ENCODE measurements around the gene ANO2. TPM values are rescaled to one million over a fixed set of nuclear protein-coding genes. Genes with fewer than 3 reads are reported as not detected.

ANO2 gene
- total RNA-seq, 2 experiments from 2014 or later = not detected

DNA sequence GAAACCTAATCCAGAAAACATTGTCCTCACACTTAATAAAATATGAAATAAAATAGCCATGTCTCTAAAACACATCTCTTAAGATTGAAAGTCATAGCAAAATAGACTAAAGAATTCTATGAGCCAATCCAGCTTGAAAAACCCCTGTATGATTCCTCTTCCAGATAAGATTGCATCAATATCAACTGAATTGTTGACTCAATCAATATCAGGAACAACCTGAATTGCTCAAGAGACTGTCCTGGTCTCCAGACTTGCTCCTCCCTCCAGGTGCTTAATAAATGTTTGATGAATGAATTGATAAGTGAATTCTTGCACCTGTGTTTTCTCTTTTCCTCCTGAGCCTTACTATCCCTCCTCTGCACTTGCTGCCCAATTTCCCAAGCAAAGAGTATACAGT lies 351.1 kb downstream of the ANO2 start:
- Mint-ChIP-seq H3K36me3 (no peaks in the 10 kb centered on the region), H3K27ac (no peak overlapping the region), H3K4me3 (no peak overlapping the region), H3K27me3 (peaks cover 8% of the 10 kb centered on the region), H3K4me1 (no peaks in the 10 kb centered on the region), H3K9me3 (no peaks in the 10 kb centered on the region)
- no peak for DNase-seq

GRCh38 chr12:5593086-5593485 lies 352.0 kb downstream of the ANO2 start:
- Mint-ChIP-seq H3K9me3 (no peaks in the 10 kb centered on the region), H3K4me1 (no peaks in the 10 kb centered on the region), H3K27me3 (peaks cover 8% of the 10 kb centered on the region), H3K27ac (no peak overlapping the region), H3K36me3 (no peaks in the 10 kb centered on the region), H3K4me3 (no peak overlapping the region)
- DNase-seq = no peak

GRCh38 chr12:5592310-5592709 lies 352.7 kb downstream of the ANO2 start:
- Mint-ChIP-seq H3K4me1 (no peaks in the 10 kb centered on the region), H3K9me3 (no peaks in the 10 kb centered on the region), H3K27ac (no peak overlapping the region), H3K36me3 (no peaks in the 10 kb centered on the region), H3K4me3 (no peak overlapping the region), H3K27me3 (peaks cover 4% of the 10 kb centered on the region)
- no peak for DNase-seq

- Mint-ChIP-seq H3K9me3 (no peaks in the 10 kb centered on the region), H3K27me3 (no peaks in the 10 kb centered on the region), H3K4me1 (no peaks in the 10 kb centered on the region), H3K4me3 (no peak overlapping the region), H3K36me3 (no peaks in the 10 kb centered on the region), H3K27ac (no peak overlapping the region)
- DNase-seq = no peak
These were observed 354.7 kb downstream of the ANO2 start for GRCh38 chr12:5590316-5590715.

- Mint-ChIP-seq H3K9me3 (no peaks in the 10 kb centered on the region), H3K4me3 (no peak overlapping the region)
These were observed 356.0 kb downstream of the ANO2 start for GRCh38 chr12:5589054-5589453.

DNA sequence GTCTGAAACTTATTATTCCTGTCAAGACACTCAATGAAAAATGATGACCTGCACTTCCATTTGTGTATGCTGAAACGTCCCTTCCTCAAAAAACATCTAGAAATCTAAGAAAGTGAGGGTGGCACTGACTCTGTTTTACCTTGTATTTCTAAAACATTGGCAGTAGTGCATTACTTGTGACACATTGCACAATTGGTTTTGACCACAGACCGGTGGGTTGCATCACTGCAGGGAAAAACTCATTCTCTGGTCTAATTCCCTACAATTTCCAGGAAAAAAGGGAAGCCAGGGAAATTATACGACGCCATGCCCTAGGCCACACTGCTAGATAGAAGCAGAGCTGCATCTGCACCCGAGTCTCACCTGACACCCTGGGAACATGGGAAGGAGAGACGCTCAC lies 356.5 kb downstream of the ANO2 start:
- no peaks in the 10 kb centered on the region for H3K36me3 Mint-ChIP-seq
- no peaks in the 10 kb centered on the region for H3K4me1 Mint-ChIP-seq
- no peak overlapping the region for H3K4me3 Mint-ChIP-seq
- H3K27me3 Mint-ChIP-seq = no peaks in the 10 kb centered on the region
- no peaks in the 10 kb centered on the region for H3K9me3 Mint-ChIP-seq
- no peak overlapping the region for H3K27ac Mint-ChIP-seq
- DNase-seq = no peak

More at GRCh38 chr12:5589054-5589453, 356.0 kb downstream of the ANO2 start:
- DNase-seq = no peak
- no peaks in the 10 kb centered on the region for H3K36me3 Mint-ChIP-seq
- no peaks in the 10 kb centered on the region for H3K4me1 Mint-ChIP-seq
- H3K27ac Mint-ChIP-seq = no peak overlapping the region
- H3K27me3 Mint-ChIP-seq = no peaks in the 10 kb centered on the region

DNA sequence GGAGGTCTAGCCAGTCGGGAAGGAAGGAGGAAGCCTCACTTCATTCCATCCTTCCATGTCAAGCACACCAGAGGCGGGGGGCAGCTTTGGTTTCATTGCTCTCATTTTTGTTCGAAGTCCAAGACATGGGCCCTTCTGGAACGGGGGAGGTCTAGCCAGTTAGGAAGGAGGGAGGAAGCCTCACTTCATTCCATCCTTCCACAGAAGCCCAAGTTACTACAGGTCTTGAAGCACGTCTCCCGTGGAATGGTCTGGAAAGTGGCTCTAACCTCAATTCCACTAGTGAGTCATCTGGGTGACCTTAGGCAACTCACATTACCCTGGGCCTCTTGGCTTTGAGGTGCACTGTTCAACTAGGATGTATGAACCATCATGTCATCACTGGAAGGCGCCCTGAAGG lies 356.9 kb downstream of the ANO2 start:
- Mint-ChIP-seq H3K4me1 (no peaks in the 10 kb centered on the region), H3K27ac (no peak overlapping the region), H3K27me3 (no peaks in the 10 kb centered on the region), H3K4me3 (no peak overlapping the region), H3K9me3 (no peaks in the 10 kb centered on the region), H3K36me3 (no peaks in the 10 kb centered on the region)
- DNase-seq = no peak

DNA sequence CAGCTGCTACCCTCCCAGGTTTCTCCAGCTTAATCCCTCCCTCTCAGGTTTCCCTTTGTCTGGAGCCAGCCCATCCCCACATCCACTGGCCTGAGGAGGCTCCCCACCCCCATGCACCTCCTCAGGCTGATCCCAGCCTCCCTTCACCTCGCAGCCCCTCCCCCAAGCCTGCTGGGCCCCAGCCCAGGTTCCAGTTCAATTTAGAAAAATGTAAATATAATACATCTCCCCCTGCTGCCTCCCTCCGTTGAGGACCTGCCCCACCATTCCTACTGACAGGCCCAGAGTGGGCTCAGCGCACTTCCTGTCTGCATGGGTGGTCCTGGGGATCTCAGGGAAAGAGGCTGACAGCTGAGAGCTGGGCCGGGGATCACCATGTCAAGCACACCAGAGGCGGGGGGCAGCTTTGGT lies 357.3 kb downstream of the ANO2 start:
- Mint-ChIP-seq H3K36me3 (no peaks in the 10 kb centered on the region), H3K27me3 (no peaks in the 10 kb centered on the region), H3K4me1 (no peaks in the 10 kb centered on the region), H3K9me3 (no peaks in the 10 kb centered on the region), H3K4me3 (no peak overlapping the region), H3K27ac (no peak overlapping the region)
- DNase-seq = no peak

GRCh38 chr12:5586201-5586600 lies 358.9 kb downstream of the ANO2 start:
- Mint-ChIP-seq H3K4me1 (no peaks in the 10 kb centered on the region), H3K36me3 (no peaks in the 10 kb centered on the region), H3K4me3 (no peak overlapping the region), H3K27me3 (no peaks in the 10 kb centered on the region), H3K9me3 (no peaks in the 10 kb centered on the region), H3K27ac (no peak overlapping the region)
- no peak for DNase-seq

DNA sequence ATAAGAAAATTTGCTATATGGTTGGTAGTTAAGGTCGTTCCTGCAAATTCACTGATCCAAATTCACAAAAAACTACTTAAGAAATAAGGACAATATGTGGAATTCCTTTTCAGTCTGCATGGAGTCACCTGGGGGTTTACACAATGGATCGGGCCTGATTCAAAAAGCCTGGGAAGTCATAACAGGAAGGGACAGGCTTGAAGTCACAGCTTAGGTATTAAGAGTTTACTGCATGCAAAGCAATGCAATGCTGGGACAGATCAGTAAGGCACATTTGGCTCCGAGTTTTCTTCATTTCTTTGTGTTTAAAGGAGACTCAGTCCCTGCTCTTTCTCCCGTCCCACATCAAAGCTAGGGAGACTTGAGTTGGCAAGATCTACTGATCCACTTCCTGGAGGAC lies 359.9 kb downstream of the ANO2 start:
- Mint-ChIP-seq H3K9me3 (no peaks in the 10 kb centered on the region), H3K27me3 (no peaks in the 10 kb centered on the region), H3K4me1 (no peaks in the 10 kb centered on the region), H3K36me3 (no peaks in the 10 kb centered on the region), H3K27ac (no peak overlapping the region), H3K4me3 (no peak overlapping the region)
- no peak for DNase-seq

GRCh38 chr12:5584412-5585175 lies 360.5 kb downstream of the ANO2 start:
- Mint-ChIP-seq H3K4me3 (no peak overlapping the region), H3K4me1 (no peaks in the 10 kb centered on the region), H3K27ac (no peak overlapping the region), H3K9me3 (no peaks in the 10 kb centered on the region), H3K36me3 (no peaks in the 10 kb centered on the region), H3K27me3 (no peaks in the 10 kb centered on the region)
- no peak for DNase-seq

GRCh38 chr12:5582541-5582940 lies 362.5 kb downstream of the ANO2 start:
- H3K27me3 Mint-ChIP-seq = no peaks in the 10 kb centered on the region
- H3K4me1 Mint-ChIP-seq = no peaks in the 10 kb centered on the region
- no peaks in the 10 kb centered on the region for H3K9me3 Mint-ChIP-seq
- H3K4me3 Mint-ChIP-seq = no peak overlapping the region
- DNase-seq = no peak
- no peaks in the 10 kb centered on the region for H3K36me3 Mint-ChIP-seq
- H3K27ac Mint-ChIP-seq = no peak overlapping the region

- Mint-ChIP-seq H3K27me3 (no peaks in the 10 kb centered on the region), H3K4me1 (no peaks in the 10 kb centered on the region), H3K36me3 (no peaks in the 10 kb centered on the region), H3K4me3 (no peak overlapping the region), H3K27ac (no peak overlapping the region), H3K9me3 (no peaks in the 10 kb centered on the region)
- DNase-seq = no peak
These were observed 363.0 kb downstream of the ANO2 start for GRCh38 chr12:5582018-5582417.

- Mint-ChIP-seq H3K27ac (no peak overlapping the region), H3K9me3 (no peaks in the 10 kb centered on the region), H3K4me1 (no peaks in the 10 kb centered on the region), H3K36me3 (no peaks in the 10 kb centered on the region), H3K27me3 (no peaks in the 10 kb centered on the region), H3K4me3 (no peak overlapping the region)
- DNase-seq = no peak
These were observed 363.4 kb downstream of the ANO2 start for GRCh38 chr12:5581616-5582015.

- H3K27ac Mint-ChIP-seq = no peak overlapping the region
- no peaks in the 10 kb centered on the region for H3K27me3 Mint-ChIP-seq
- no peak for DNase-seq
- H3K4me1 Mint-ChIP-seq = no peaks in the 10 kb centered on the region
- no peaks in the 10 kb centered on the region for H3K9me3 Mint-ChIP-seq
- no peaks in the 10 kb centered on the region for H3K36me3 Mint-ChIP-seq
- H3K4me3 Mint-ChIP-seq = no peak overlapping the region
These were observed 364.0 kb downstream of the ANO2 start for GRCh38 chr12:5581019-5581418.

DNA sequence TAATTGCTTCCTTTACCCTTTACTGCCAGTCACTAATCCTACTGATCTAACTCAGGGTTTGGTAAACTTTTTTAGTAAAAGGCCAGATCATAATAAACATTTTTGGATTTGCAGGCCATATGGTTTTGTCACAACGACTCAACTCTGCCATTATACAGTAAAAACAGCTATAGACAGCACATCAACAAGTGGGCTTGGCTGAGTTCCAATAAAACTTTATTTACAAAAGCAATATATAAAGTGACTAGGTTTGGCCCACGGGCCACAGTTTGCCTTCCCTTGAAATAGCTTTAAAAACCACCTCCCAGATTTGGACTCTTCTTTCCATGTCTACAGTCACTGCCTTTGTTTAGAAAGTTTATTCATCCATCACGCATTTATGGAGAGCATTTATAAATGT lies 366.3 kb downstream of the ANO2 start:
- H3K27ac Mint-ChIP-seq = no peak overlapping the region
- no peaks in the 10 kb centered on the region for H3K4me1 Mint-ChIP-seq
- no peaks in the 10 kb centered on the region for H3K36me3 Mint-ChIP-seq
- no peak overlapping the region for H3K4me3 Mint-ChIP-seq
- no peaks in the 10 kb centered on the region for H3K9me3 Mint-ChIP-seq
- H3K27me3 Mint-ChIP-seq = no peaks in the 10 kb centered on the region
- no peak for DNase-seq

All from activated naive CD8-positive, alpha-beta T cell treated with anti-CD3 and anti-CD28 coated beads for 36 hours (primary cell).